ENCODE measurements around the gene SLC13A2.

The SLC13A2 gene

DNA sequence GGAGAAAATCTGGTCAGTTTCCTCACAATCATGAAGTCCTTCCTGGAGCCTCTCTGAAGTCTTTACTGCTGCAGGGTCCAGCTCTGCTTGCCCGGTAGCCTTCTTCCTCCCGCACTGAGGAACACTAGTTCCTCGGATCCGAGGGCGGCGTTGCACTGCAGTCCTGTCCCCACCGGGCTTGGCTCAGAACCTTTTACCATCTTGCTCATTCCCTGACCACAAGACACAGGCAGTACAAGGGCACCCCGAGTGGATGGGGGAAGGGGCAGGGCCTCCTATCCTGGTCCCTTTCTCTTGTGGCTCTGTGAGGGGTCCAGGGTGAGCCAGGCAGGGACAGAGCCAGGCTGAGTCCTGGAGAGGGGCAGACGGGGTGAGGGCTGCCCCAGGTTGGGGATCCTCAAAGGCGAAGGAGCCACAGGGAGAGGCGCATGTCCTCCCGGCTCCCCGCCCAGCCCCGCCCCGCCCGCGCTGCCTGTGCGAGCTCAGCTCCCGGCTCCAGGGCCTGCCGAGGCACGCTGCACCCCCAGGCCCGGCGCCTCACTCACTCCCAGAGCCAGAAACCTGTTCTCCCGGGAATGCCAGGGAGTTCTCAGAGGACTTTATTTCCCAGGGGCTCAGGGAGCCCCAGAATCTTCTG, 34.2 kb downstream of the SLC13A2 start:
- TF ChIP-seq ZNF335 (tag by site-specific recombination; conservative IDR thresholded peaks at IDR 0.05) (0 out of 2 replicates have a peak, but pooled peaks have one; percentile 24), BCL11A (tag by site-specific recombination; IDR thresholded peaks at IDR 0.05; ENCODE audit: low read depth) (no peak)
- Histone ChIP-seq H3K4me1 (ENCODE audit: control insufficient read depth, insufficient read depth, low read length) (no peaks in the 10 kb centered on the region), H3K36me3 (ENCODE audit: control insufficient read depth in 2 of 2, insufficient read depth in 1 of 2, low read length in 2 of 2) (no peaks in the 10 kb centered on the region), H3K9me3 (ENCODE audit: control insufficient read depth, insufficient read depth, low read depth, low read length) (no peaks in the 10 kb centered on the region), H3K27ac (ENCODE audit: extremely low read depth, low read depth, low read length) (no peak overlapping the region), H3K4me3 (ENCODE audit: low read depth, low read length) (no peak overlapping the region)
- POLR2A ChIA-PET, result no interaction called here
- CTCF ChIA-PET, result interaction anchor here (0.6 to 2.4 kb wide), 4 partner anchors 13 to 645 kb away, joined by 3 to 8 read pairs (median 4); no protein-coding TSS in a partner anchor

DNA sequence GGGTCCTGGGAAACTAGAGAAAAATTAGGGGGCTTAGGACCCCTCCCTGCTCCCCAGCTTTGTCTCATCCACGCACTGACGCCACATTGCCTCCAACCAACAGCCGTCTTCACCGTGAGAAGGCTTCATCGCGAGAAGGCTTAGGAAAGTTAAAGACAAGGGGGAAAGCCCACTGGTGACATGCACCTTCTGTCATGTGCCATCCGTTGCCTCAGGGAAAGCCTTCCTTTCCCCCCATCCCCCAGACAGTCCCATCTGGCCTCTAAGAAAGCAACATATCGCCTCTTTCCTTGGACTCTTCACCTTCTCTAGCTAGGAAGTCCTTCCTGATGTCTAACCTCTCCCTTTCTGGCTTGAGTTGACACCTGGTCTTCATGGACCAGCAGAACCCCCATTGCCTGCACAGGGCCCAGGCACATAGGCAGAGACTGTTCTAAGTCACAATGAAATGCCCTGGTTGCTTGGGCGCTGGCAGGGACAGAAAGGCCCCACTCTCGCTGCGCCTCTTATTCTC, 34.8 kb downstream of the SLC13A2 start:
- Histone ChIP-seq H3K4me1 (ENCODE audit: control insufficient read depth, insufficient read depth, low read length) (no peaks in the 10 kb centered on the region), H3K4me3 (ENCODE audit: low read depth, low read length) (no peak overlapping the region), H3K9me3 (ENCODE audit: control insufficient read depth, insufficient read depth, low read depth, low read length) (no peaks in the 10 kb centered on the region), H3K27ac (ENCODE audit: extremely low read depth, low read depth, low read length) (no peak overlapping the region), H3K36me3 (ENCODE audit: control insufficient read depth in 2 of 2, insufficient read depth in 1 of 2, low read length in 2 of 2) (no peaks in the 10 kb centered on the region)
- CTCF ChIA-PET, result interaction anchor here (0.6 to 2.4 kb wide), 3 partner anchors 14 to 33 kb away, joined by 3 to 8 read pairs (median 4); no protein-coding TSS in a partner anchor
- POLR2A ChIA-PET, result no interaction called here
- TF ChIP-seq, protein P1, sequence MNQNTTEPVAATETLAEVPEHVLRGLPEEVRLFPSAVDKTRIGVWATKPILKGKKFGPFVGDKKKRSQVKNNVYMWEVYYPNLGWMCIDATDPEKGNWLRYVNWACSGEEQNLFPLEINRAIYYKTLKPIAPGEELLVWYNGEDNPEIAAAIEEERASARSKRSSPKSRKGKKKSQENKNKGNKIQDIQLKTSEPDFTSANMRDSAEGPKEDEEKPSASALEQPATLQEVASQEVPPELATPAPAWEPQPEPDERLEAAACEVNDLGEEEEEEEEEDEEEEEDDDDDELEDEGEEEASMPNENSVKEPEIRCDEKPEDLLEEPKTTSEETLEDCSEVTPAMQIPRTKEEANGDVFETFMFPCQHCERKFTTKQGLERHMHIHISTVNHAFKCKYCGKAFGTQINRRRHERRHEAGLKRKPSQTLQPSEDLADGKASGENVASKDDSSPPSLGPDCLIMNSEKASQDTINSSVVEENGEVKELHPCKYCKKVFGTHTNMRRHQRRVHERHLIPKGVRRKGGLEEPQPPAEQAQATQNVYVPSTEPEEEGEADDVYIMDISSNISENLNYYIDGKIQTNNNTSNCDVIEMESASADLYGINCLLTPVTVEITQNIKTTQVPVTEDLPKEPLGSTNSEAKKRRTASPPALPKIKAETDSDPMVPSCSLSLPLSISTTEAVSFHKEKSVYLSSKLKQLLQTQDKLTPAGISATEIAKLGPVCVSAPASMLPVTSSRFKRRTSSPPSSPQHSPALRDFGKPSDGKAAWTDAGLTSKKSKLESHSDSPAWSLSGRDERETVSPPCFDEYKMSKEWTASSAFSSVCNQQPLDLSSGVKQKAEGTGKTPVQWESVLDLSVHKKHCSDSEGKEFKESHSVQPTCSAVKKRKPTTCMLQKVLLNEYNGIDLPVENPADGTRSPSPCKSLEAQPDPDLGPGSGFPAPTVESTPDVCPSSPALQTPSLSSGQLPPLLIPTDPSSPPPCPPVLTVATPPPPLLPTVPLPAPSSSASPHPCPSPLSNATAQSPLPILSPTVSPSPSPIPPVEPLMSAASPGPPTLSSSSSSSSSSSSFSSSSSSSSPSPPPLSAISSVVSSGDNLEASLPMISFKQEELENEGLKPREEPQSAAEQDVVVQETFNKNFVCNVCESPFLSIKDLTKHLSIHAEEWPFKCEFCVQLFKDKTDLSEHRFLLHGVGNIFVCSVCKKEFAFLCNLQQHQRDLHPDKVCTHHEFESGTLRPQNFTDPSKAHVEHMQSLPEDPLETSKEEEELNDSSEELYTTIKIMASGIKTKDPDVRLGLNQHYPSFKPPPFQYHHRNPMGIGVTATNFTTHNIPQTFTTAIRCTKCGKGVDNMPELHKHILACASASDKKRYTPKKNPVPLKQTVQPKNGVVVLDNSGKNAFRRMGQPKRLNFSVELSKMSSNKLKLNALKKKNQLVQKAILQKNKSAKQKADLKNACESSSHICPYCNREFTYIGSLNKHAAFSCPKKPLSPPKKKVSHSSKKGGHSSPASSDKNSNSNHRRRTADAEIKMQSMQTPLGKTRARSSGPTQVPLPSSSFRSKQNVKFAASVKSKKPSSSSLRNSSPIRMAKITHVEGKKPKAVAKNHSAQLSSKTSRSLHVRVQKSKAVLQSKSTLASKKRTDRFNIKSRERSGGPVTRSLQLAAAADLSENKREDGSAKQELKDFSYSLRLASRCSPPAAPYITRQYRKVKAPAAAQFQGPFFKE (tag by site-specific recombination; IDR thresholded peaks at IDR 0.05; ENCODE audit: borderline replicate concordance), result no peak
- TF ChIP-seq ZNF274 (IDR thresholded peaks at IDR 0.05; ENCODE audit: low read length) (no peak), ZNF274 (tag by site-specific recombination; IDR thresholded peaks at IDR 0.05; ENCODE audit: borderline replicate concordance) (no peak), PRDM1 (tag by site-specific recombination; IDR thresholded peaks at IDR 0.05) (peak; percentile 35; the same call in 1 of the 2 replicates)

DNA sequence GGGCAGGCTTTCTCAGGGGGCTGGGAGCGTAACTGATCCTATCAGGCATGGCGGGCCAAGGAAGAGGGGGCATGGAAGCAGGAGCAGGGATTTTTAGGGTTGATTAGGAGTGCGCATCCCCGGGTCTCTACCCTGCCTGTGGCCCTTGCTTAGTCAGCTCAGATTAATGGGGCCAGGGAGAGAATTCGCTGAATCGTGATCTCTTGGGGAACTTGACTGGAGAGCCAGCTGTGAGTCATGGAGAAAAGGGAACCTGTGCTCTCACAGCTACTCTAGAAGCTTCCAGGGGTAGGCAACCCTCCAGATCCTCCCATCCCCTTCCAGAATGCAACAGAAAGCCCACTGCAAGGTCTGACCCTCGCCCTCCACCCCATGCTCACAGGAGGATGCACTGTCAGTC, 36.3 kb downstream of the SLC13A2 start:
- POLR2A ChIA-PET, result interaction anchor here (0.6 kb wide), 1 partner anchor 195 kb away, joined by 7 read pairs; no protein-coding TSS in a partner anchor

More for the DNA sequence above, 36.3 kb downstream of the SLC13A2 start:
- CTCF ChIA-PET, result interaction anchor here (1.0 kb wide), 2 partner anchors 37 to 103 kb away, joined by 3 read pairs; no protein-coding TSS in a partner anchor
- Histone ChIP-seq H3K4me1 (ENCODE audit: control insufficient read depth, insufficient read depth, low read length) (peaks cover 4% of the 10 kb centered on the region; the same call in 1 of the 2 replicates), H3K4me3 (ENCODE audit: low read depth, low read length) (no peak overlapping the region), H3K9me3 (ENCODE audit: control insufficient read depth, insufficient read depth, low read depth, low read length) (no peaks in the 10 kb centered on the region), H3K27ac (ENCODE audit: extremely low read depth, low read depth, low read length) (no peak overlapping the region), H3K36me3 (ENCODE audit: control insufficient read depth in 2 of 2, insufficient read depth in 1 of 2, low read length in 2 of 2) (no peaks in the 10 kb centered on the region)
- TF ChIP-seq, protein P2, sequence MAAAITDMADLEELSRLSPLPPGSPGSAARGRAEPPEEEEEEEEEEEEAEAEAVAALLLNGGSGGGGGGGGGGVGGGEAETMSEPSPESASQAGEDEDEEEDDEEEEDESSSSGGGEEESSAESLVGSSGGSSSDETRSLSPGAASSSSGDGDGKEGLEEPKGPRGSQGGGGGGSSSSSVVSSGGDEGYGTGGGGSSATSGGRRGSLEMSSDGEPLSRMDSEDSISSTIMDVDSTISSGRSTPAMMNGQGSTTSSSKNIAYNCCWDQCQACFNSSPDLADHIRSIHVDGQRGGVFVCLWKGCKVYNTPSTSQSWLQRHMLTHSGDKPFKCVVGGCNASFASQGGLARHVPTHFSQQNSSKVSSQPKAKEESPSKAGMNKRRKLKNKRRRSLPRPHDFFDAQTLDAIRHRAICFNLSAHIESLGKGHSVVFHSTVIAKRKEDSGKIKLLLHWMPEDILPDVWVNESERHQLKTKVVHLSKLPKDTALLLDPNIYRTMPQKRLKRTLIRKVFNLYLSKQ (tag by site-specific recombination; IDR thresholded peaks at IDR 0.05; ENCODE audit: borderline replicate concordance), result no peak
- TF ChIP-seq ZNF624 (tag by site-specific recombination; IDR thresholded peaks at IDR 0.05) (no peak), ZNF707 (tag by site-specific recombination; IDR thresholded peaks at IDR 0.05) (no peak), ZNF664 (tag by site-specific recombination; IDR thresholded peaks at IDR 0.05) (no peak), SCRT1 (tag by site-specific recombination; IDR thresholded peaks at IDR 0.05; ENCODE audit: borderline replicate concordance) (no peak), ZBTB48 (tag by site-specific recombination; IDR thresholded peaks at IDR 0.05) (no peak), EGR2 (tag by site-specific recombination; IDR thresholded peaks at IDR 0.05; ENCODE audit: low read depth) (no peak), ZNF140 (tag by site-specific recombination; IDR thresholded peaks at IDR 0.05) (no peak), ZNF629 (tag by site-specific recombination; IDR thresholded peaks at IDR 0.05) (no peak)
- TF ChIP-seq, protein P3, sequence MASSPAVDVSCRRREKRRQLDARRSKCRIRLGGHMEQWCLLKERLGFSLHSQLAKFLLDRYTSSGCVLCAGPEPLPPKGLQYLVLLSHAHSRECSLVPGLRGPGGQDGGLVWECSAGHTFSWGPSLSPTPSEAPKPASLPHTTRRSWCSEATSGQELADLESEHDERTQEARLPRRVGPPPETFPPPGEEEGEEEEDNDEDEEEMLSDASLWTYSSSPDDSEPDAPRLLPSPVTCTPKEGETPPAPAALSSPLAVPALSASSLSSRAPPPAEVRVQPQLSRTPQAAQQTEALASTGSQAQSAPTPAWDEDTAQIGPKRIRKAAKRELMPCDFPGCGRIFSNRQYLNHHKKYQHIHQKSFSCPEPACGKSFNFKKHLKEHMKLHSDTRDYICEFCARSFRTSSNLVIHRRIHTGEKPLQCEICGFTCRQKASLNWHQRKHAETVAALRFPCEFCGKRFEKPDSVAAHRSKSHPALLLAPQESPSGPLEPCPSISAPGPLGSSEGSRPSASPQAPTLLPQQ (tag by site-specific recombination; IDR thresholded peaks at IDR 0.05), result no peak

Data from HEK293 (cell line).